H1 (cell line): ENCODE measurements around the gene CUL4A. TPM values are rescaled to one million over a fixed set of nuclear protein-coding genes. Genes with fewer than 3 reads are reported as not detected.
A peak's percentile ranks its signal among the peaks of the same experiment; 100 is the strongest.

Source experiments
- CTCF ChIA-PET: fragments of 300-600 bp; sonication (Branson Sonifier 250); formaldehyde crosslinking; loops from one replicate; lab custom pipeline; 2021; ENCODE audit not compliant: partially characterized antibody; lab: Charles Lee
- POLR2A ChIA-PET: fragments of 300-600 bp; sonication (Branson Sonifier 250); formaldehyde crosslinking; loops from one replicate; lab custom pipeline; 2021; ENCODE audit warnings: inconsistent platforms; ENCODE audit not compliant: partially characterized antibody; lab: Charles Lee
- DNase-seq, 2 experiments: peaks; one replicate each; pipeline versions ENCODE4 v3.0.0 to v3.0.0-alpha.2; 2010 to 2022; ENCODE audit warnings: low spot score in 2 of 2, low read depth in 1 of 2, mixed read lengths in 1 of 2
- FAIRE-seq: peaks from 2 replicates; lab custom pipeline; 2011; peaks lifted over from hg19 to GRCh38; lab: Jason Lieb, UNC
- H2AFZ ChIP-seq: 2 replicates; pipeline ENCODE4 v1.8.1; 2012; ENCODE audit warnings: low read length, inconsistent platforms
- H2AK5ac ChIP-seq: 2 replicates; pipeline ENCODE4 v1.6.1; 2013; ENCODE audit warnings: low read depth, low read length
- H2BK120ac ChIP-seq: replicated peaks from 2 replicates; pipeline ENCODE3; 2013; ENCODE audit warnings: low read depth, low read length, inconsistent platforms
- H2BK12ac ChIP-seq: 2 replicates; pipeline ENCODE4 v1.6.1; 2013; ENCODE audit warnings: low read depth, low read length
- H2BK15ac ChIP-seq: 2 replicates; pipeline ENCODE4 v1.6.1; 2013; ENCODE audit warnings: low read length
- H2BK20ac ChIP-seq: 2 replicates; pipeline ENCODE4 v1.6.1; 2013; ENCODE audit warnings: low read length
- H2BK5ac ChIP-seq: 2 replicates; pipeline ENCODE4 v1.6.1; 2013; ENCODE audit warnings: low read depth, low read length
- H3K14ac ChIP-seq: 2 replicates; pipeline ENCODE4 v1.6.1; 2013; ENCODE audit warnings: inconsistent platforms; ENCODE audit not compliant: insufficient read length
- H3K18ac ChIP-seq: 2 replicates; pipeline ENCODE4 v1.6.1; 2013; ENCODE audit warnings: low read length; ENCODE audit errors: extremely low read depth
- H3K23ac ChIP-seq: 2 replicates; pipeline ENCODE4 v1.6.1; 2013; ENCODE audit warnings: inconsistent platforms; ENCODE audit not compliant: insufficient read length
- H3K23me2 ChIP-seq: 2 replicates; pipeline ENCODE4 v1.6.1; 2013; ENCODE audit warnings: low read depth, low read length
- H3K27ac ChIP-seq: 2 replicates; pipeline ENCODE4 v1.6.1; 2011; ENCODE audit warnings: low read depth, low read length, inconsistent platforms
- H3K27me3 ChIP-seq, 4 experiments: replicated peaks in 1 of 4; 1 replicate in 1 of 4; 2 replicates in 3 of 4; pipeline versions ENCODE4 v1.6.1 to v1.8.1; 2011 to 2013; ENCODE audit warnings: low read length in 3 of 4, mild to moderate bottlenecking in 3 of 4, inconsistent platforms in 2 of 4, mixed read lengths in 2 of 4, moderate library complexity in 1 of 4; ENCODE audit not compliant: control insufficient read depth in 3 of 4, insufficient read depth in 3 of 4; ENCODE audit errors: extremely low read depth in 1 of 4
- H3K36me3 ChIP-seq, 4 experiments: 2 replicates each; pipeline versions ENCODE4 v1.6.1 to v1.8.1; 2011 to 2013; ENCODE audit warnings: mild to moderate bottlenecking in 4 of 4, low read length in 3 of 4, moderate library complexity in 2 of 4, control low read depth in 1 of 4, inconsistent platforms in 1 of 4; ENCODE audit not compliant: insufficient read depth in 4 of 4, control insufficient read depth in 2 of 4
- H3K4ac ChIP-seq: replicated peaks from 2 replicates; pipeline ENCODE3; 2013; ENCODE audit warnings: low read length, low read depth, mixed read lengths, inconsistent platforms; ENCODE audit not compliant: insufficient read length
- H3K4me1 ChIP-seq, 4 experiments: replicated peaks in 1 of 4; 1 replicate in 1 of 4; 2 replicates in 3 of 4; pipeline versions ENCODE4 v1.6.1 to v1.8.1; 2011 to 2013; ENCODE audit warnings: low read length in 3 of 4, inconsistent platforms in 2 of 4, mixed read lengths in 1 of 4; ENCODE audit not compliant: insufficient read depth in 4 of 4, control insufficient read depth in 3 of 4
- H3K4me2 ChIP-seq, 2 experiments: 2 replicates each; pipeline versions ENCODE4 v1.6.1 to v1.8.1; 2011 to 2013; ENCODE audit warnings: low read depth in 2 of 2, low read length in 2 of 2, control low read depth in 1 of 2, inconsistent platforms in 1 of 2, mild to moderate bottlenecking in 1 of 2; ENCODE audit not compliant: insufficient read depth in 1 of 2
- H3K4me3 ChIP-seq, 4 experiments: fragments of 200-600, 300-600 bp in 1 of 4; sonication (generic), shearing (Covaris generic), sonication (Bioruptor Twin) in 1 of 4; 2 replicates each; pipeline versions ENCODE4 v1.5.1 to v1.8.1; 2011 to 2016; ENCODE audit warnings: low read length in 4 of 4, low read depth in 3 of 4, control low read depth in 2 of 4, inconsistent platforms in 2 of 4, mild to moderate bottlenecking in 2 of 4, mixed read lengths in 1 of 4, moderate library complexity in 1 of 4; ENCODE audit not compliant: insufficient read depth in 2 of 4; ENCODE audit errors: extremely low read depth in 1 of 4
- H3K56ac ChIP-seq: replicated peaks from 2 replicates; pipeline ENCODE3; 2013; ENCODE audit warnings: low read depth, mild to moderate bottlenecking, mixed read lengths, low read length, inconsistent platforms; ENCODE audit not compliant: insufficient read length
- H3K79me1 ChIP-seq: 2 replicates; pipeline ENCODE4 v1.6.1; 2013; ENCODE audit warnings: low read depth, low read length, control low read depth
- H3K79me2 ChIP-seq, 2 experiments: 2 replicates each; pipeline versions ENCODE4 v1.6.1 to v1.8.1; 2012 to 2013; ENCODE audit warnings: low read length in 2 of 2, mild to moderate bottlenecking in 2 of 2, inconsistent platforms in 1 of 2; ENCODE audit not compliant: insufficient read depth in 2 of 2, control insufficient read depth in 1 of 2
- H3K9ac ChIP-seq, 4 experiments: replicated peaks in 1 of 4; 1 replicate in 1 of 4; 2 replicates in 3 of 4; pipeline versions ENCODE4 v1.6.1 to v1.8.1; 2011 to 2013; ENCODE audit warnings: low read depth in 3 of 4, low read length in 3 of 4, control low read depth in 2 of 4, mild to moderate bottlenecking in 2 of 4, moderate library complexity in 2 of 4, inconsistent platforms in 1 of 4; ENCODE audit errors: extremely low read depth in 1 of 4
- H3K9me3 ChIP-seq, 2 experiments: 2 replicates each; pipeline versions ENCODE4 v1.6.1 to v1.8.1; 2012 to 2013; ENCODE audit warnings: mild to moderate bottlenecking in 2 of 2, moderate library complexity in 2 of 2, control low read depth in 1 of 2, inconsistent platforms in 1 of 2, low read depth in 1 of 2, low read length in 1 of 2, mixed read lengths in 1 of 2; ENCODE audit not compliant: insufficient read depth in 2 of 2
- H4K20me1 ChIP-seq, 2 experiments: replicated peaks in 1 of 2; 2 replicates each; pipeline versions ENCODE3 to v1.8.1; 2011 to 2013; ENCODE audit warnings: inconsistent platforms in 2 of 2, low read length in 2 of 2, mild to moderate bottlenecking in 1 of 2; ENCODE audit not compliant: insufficient read depth in 2 of 2, control insufficient read depth in 1 of 2
- H4K5ac ChIP-seq: 2 replicates; pipeline ENCODE4 v1.6.1; 2013; ENCODE audit warnings: low read length, low read depth, mixed read lengths, inconsistent platforms; ENCODE audit not compliant: insufficient read length
- H4K8ac ChIP-seq: 2 replicates; pipeline ENCODE4 v1.8.0; 2013; ENCODE audit warnings: mild to moderate bottlenecking, moderate library complexity, low read length, inconsistent platforms; ENCODE audit not compliant: insufficient read depth; ENCODE audit errors: extremely low read depth
- H4K91ac ChIP-seq: replicated peaks from 2 replicates; pipeline ENCODE3; 2013; ENCODE audit warnings: low read length, mixed read lengths, inconsistent platforms; ENCODE audit not compliant: insufficient read length
- BRCA1 ChIP-seq: IDR thresholded peaks from 2 replicates; pipeline ENCODE4 v1.6.1; 2012; ENCODE audit warnings: low read depth, low read length, improper control_type of control experiment
- CBX5 ChIP-seq: fragments of 300-800, 300-1000 bp; sonication (generic); IDR thresholded peaks from 2 replicates; pipeline ENCODE4 v1.7.1; 2016; ENCODE audit warnings: antibody characterized with exemption, low read length, low read depth
- CREB1 ChIP-seq: IDR thresholded peaks from 2 replicates; pipeline ENCODE4 v1.6.1; 2012; ENCODE audit warnings: inconsistent platforms
- CTBP2 ChIP-seq: IDR thresholded peaks from 2 replicates; pipeline ENCODE4 v1.7.0; 2011; ENCODE audit warnings: borderline replicate concordance, mild to moderate bottlenecking, moderate library complexity, mixed read lengths, low read length; ENCODE audit not compliant: insufficient read depth, insufficient read length
- HDAC6 ChIP-seq: IDR thresholded peaks from one replicate; pipeline ENCODE4 v1.7.1; 2012; ENCODE audit warnings: low read depth, mild to moderate bottlenecking, inconsistent platforms, low read length, moderate library complexity
- KDM5A ChIP-seq: fragments of 200-600 bp; IDR thresholded peaks from 2 replicates; pipeline ENCODE4 v1.7.1; 2012; ENCODE audit warnings: mild to moderate bottlenecking, low read length, inconsistent platforms, mixed read lengths
- MAFK ChIP-seq: IDR thresholded peaks from 2 replicates; pipeline ENCODE4 v1.6.1; 2012; ENCODE audit warnings: low read depth, mild to moderate bottlenecking, improper control_type of control experiment, low read length
- NANOG ChIP-seq: IDR thresholded peaks from 2 replicates; pipeline ENCODE4 v1.6.1; 2011; ENCODE audit warnings: low read length, low read depth, mild to moderate bottlenecking, inconsistent platforms; ENCODE audit not compliant: insufficient read depth, poor library complexity, severe bottlenecking
- RAD21 ChIP-seq, 2 experiments: IDR thresholded peaks in 1 of 2; conservative IDR thresholded peaks in 1 of 2; 2 replicates each; pipeline ENCODE4 v1.6.1; 2011; ENCODE audit warnings: low read depth in 2 of 2, low read length in 2 of 2, improper control_type of control experiment in 1 of 2, inconsistent platforms in 1 of 2, mild to moderate bottlenecking in 1 of 2, moderate library complexity in 1 of 2
- RNF2 ChIP-seq: fragments of 200-900, 300-1000 bp; sonication (generic); IDR thresholded peaks from 2 replicates; pipeline ENCODE4 v1.7.1; 2016; ENCODE audit warnings: borderline replicate concordance, low read depth, mild to moderate bottlenecking, antibody characterized with exemption, low read length; ENCODE audit not compliant: poor library complexity, severe bottlenecking; ENCODE audit errors: missing control alignments
- SIX5 ChIP-seq: IDR thresholded peaks from 2 replicates; pipeline ENCODE4 v1.6.1; 2011; ENCODE audit warnings: mild to moderate bottlenecking, low read depth, low read length
- SP4 ChIP-seq: IDR thresholded peaks from 2 replicates; pipeline ENCODE4 v1.6.1; 2012; ENCODE audit warnings: low read length, inconsistent platforms
- WGBS, 2 experiments: shearing (Covaris generic) in 1 of 2; methylation state at CpG; one replicate each; pipeline versions ENCODE4 v1.1.6 to v1.1.7; 2013 to 2015; ENCODE audit warnings: low lambda C conversion rate in 2 of 2, mixed read lengths in 2 of 2, inconsistent platforms in 1 of 2, low coverage in 1 of 2, missing lambda C conversion rate in 1 of 2; ENCODE audit not compliant: insufficient replicate concordance in 2 of 2, insufficient coverage in 1 of 2, insufficient read length in 1 of 2; ENCODE audit errors: extremely low coverage in 1 of 2, missing lambda C conversion rate in 1 of 2; 5-methylcytosine and 5-hydroxymethylcytosine counted together
- polyA plus RNA-seq, 7 experiments: library from polyadenylated mRNA; depleted of rRNA in 3 of 7; stranded (reverse) in 5 of 7; unstranded in 2 of 7; fragments of >200 nt in 5 of 7; fragments of 200-250 nt in 2 of 7; gene quantifications; 1 replicate in 5 of 7; 2 replicates in 1 of 7; 4 replicates in 1 of 7; pipeline versions ENCODE4 v1.2.1 to v1.2.3, GENCODE V29; 2011 to 2013; ENCODE audit warnings: missing spikeins in 2 of 7, mixed read lengths in 2 of 7
- total RNA-seq: library from RNA; stranded (reverse); fragmentation: NEBNext Ultra II Directional; extraction: Animal tissue kit (Norgen Biotek cat#: 25700); gene quantifications from 2 replicates; pipeline ENCODE4 v1.2.1, GENCODE V29; 2021
- TF ChIP-seq, protein P1 (sequence below): IDR thresholded peaks from 2 replicates; pipeline ENCODE4 v1.6.1; 2012; ENCODE audit warnings: inconsistent platforms

CUL4A gene
- total and polyA plus RNA-seq, 2 of the 8 experiments (the other 6 are each of a cell fraction or from before 2014, with no cell fraction given): 54.7 to 101 TPM

DNA sequence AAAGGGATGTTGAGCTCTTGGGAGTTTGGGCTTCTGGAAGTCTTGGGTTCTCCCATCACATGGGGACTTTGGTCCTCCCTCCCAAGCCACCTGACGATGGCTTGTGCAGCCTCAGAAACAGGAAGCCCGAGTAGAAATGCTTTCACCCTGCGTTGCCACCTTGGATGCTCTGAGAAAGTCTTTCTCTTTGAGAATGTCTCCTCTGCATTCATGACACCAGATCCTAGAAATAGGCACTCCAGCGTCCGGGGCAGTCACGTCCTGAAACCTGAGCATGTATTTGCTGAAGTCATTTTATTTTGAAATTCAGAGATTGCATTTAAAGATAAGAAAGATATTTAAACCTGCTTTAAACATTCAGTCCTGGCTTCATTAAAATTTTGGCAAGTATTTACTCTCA lies 34.4 kb downstream of the CUL4A start:
- Histone ChIP-seq H3K27me3 (no peaks in the 10 kb centered on the region), H3K36me3 (peaks cover 20 to 63% (median 50%) of the 10 kb centered on the region in 4 experiments), H4K5ac (no peak overlapping the region), H2BK12ac (peak overlapping the region; percentile 80; the same call in 1 of the 2 replicates), H2BK15ac (no peak overlapping the region), H3K4me1 (peaks cover 0 to 3% (median 0%) of the 10 kb centered on the region in 4 experiments; a peak in 3 of 7 replicates), H2BK20ac (no peak overlapping the region), H3K14ac (no peak overlapping the region), H4K91ac (no peak overlapping the region), H3K4me3 (no peak overlapping the region), H3K56ac (no peak overlapping the region), H4K8ac (no peak overlapping the region), H3K27ac (no peak overlapping the region), H3K23me2 (no peaks in the 10 kb centered on the region), H4K20me1 (no peaks in the 10 kb centered on the region), H3K79me2 (no peaks in the 10 kb centered on the region), H3K23ac (no peak overlapping the region), H3K4me2 (0 out of 4 replicates have a peak overlapping the region, but pooled peaks of 1 of the 2 experiments have one; percentile 3), H3K4ac (no peak overlapping the region), H3K79me1 (no peaks in the 10 kb centered on the region), H3K9ac (no peak overlapping the region), H2AK5ac (peak overlapping the region; percentile 86; the same call in 1 of the 2 replicates), H3K9me3 (no peaks in the 10 kb centered on the region), H2BK120ac (no peak overlapping the region), H2AFZ (no peak overlapping the region), H3K18ac (no peak overlapping the region; the same call in 1 of the 2 replicates), H2BK5ac (no peak overlapping the region; the same call in 1 of the 2 replicates)
- CTCF ChIA-PET: interaction anchor here (0.9 kb wide), 1 partner anchor 208 kb away, joined by 4 read pairs; no protein-coding TSS in a partner anchor
- DNase-seq (no peak), FAIRE-seq (no peak)
- POLR2A ChIA-PET: interaction anchor here (0.7 to 0.9 kb wide), 2 partner anchors 35 to 47 kb away, joined by 3 to 4 read pairs; partner anchors contain the start of gene CUL4A
- 79% methylated on average over 6 of the region's 6 CpGs; no CpG with 5 or more reads in 1 of the 2 experiments for WGBS, 2 experiments
- TF ChIP-seq MAFK: no peak
- TF ChIP-seq CTBP2: no peak
- TF ChIP-seq, protein P1, sequence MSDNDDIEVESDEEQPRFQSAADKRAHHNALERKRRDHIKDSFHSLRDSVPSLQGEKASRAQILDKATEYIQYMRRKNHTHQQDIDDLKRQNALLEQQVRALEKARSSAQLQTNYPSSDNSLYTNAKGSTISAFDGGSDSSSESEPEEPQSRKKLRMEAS: no peak
- TF ChIP-seq NANOG: no peak
- TF ChIP-seq HDAC6: no peak
- TF ChIP-seq KDM5A: no peak
- TF ChIP-seq RAD21 (IDR thresholded peaks at IDR 0.05 in 1 of 2, conservative IDR thresholded peaks at IDR 0.05 in 1 of 2; ENCODE audit: low read depth in 2 of 2, low read length in 2 of 2): no peak
- TF ChIP-seq SIX5: no peak
- TF ChIP-seq RNF2: no peak
- TF ChIP-seq CBX5: no peak
- no peak for TF ChIP-seq BRCA1
- TF ChIP-seq SP4: no peak
- TF ChIP-seq CREB1: no peak
